GM18909 (cell line): ENCODE data around the gene B9D1.

Experiments
- ATAC-seq: cut with Tn5 transposase; IDR thresholded peaks from one replicate; pipeline ENCODE4 v1.9.1; 2021; ENCODE audit warnings: mild to moderate bottlenecking; ENCODE audit not compliant: unreplicated experiment, poor library complexity

Gene B9D1

DNA sequence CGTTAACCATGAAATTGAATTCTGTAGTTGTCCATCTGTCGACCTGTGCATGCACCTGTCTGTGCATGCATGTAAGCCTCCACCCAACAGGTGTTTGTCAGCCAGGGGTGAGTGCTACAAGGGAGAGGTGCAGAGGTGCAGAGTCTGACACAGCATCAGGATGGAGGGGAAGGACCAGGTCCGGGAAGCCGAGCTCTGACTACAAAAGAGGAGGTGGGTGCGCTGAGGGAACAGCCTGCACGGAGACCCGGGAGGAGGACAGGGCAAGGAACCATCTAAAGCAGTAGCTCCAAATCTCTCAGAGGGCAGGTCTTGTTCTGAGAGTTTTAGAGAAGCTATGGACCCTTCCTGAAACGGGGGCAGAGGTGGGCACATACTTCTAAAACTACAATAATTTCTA, 54.1 kb downstream of the B9D1 start:
- ATAC-seq: no peak

DNA sequence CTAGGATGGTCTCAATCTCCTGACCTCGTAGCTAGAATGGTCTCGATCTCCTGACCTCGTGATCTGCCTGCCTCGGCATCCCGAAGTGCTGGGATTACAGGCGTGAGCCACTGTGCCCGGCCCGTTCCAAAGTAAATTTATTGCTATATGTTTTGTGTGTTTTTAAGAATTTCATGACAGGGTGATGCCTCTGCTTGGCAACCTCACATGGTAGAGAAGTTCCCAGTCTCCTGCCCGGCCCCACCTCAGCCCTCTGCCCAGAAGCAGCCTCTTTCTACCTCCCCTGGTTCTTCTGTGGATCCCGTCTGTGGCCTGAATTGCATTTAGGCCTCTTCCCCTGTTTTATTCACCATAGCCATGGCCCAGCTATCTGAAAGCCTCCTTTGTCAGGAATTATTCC, 55.0 kb downstream of the B9D1 start:
- no peak for ATAC-seq

DNA sequence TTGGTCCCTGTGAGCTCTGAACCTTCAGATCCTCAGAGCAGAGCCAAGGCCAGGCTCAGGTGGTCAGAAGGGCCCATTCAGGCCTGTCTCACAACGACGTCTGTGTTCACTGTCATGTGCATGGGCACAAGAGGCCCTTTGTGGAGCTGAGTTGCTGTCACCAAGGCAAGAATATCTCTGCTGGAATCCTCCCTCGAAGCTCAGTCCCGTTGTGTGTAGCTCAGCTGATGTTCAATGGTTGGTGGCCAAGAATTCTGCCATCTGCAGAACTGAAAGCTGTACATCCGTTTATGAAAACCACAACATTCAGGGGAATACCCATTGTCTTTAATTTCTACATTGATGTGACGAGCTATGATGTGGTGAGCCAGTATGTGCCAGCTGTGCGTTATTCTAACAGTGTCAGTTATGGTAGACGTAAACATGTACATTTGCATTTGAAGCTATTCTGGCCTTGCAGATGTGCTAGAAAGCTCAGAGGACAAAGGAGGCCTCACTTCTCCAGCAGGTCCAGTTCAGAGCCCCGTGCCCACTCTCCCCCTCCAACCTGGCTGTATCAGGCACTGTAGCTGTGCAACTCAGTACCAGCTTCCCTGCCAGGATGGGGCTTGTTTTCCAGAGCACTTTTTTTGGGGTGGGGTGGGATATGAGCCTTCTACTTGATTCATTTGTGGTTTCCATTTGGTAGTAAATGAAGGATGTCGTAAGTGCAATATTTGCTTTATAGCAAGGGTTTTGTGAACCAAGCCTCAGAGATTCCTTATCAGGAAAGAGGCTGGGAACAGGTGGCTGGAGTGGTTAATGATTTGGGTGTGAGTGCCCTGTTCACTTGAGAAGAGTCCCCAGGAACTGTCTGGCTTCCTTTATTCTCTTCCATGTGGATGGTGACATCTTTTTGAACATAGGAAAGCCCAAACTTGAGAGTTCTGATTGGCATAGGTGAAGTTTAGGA, 56.1 kb downstream of the B9D1 start:
- ATAC-seq: peak; percentile 94

DNA sequence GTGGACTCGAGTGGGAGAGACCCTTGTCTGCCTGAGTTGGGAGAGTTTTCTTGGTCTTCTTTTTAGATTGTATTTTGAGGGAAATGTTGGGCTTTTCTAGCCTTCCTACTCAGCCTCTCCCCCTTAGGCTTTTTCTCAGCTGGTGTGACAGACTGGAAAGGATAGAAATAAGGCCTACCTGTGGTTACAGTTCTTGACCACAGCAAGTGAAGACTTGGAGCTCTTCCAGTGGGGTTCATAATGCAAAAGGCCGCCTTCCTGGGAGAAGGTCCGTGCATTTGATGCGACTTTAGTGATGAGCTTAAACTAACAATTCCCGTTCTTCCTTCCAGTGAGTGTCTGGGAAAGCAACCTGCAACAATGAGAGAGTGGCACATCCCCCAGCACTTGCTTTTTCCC, 56.8 kb downstream of the B9D1 start:
- no peak for ATAC-seq

DNA sequence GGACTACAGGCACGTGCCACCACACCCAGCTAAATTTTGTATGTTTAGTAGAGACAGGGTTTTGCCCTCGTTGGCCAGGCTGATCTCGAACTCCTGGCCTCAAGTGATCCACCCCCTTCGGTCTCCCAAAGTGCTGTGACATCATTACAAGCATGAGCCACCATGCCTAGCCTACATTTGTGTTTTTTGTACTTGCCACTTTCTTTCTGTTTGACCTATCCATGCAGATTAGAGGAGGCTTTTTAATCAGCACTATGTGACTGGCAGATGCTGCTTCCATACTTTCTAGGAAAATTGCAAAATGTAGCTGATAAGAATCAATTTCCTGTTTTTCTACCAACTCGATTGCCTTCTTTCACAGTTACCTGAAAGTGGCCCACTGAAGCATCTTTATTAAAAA, 57.3 kb downstream of the B9D1 start:
- ATAC-seq: no peak

DNA sequence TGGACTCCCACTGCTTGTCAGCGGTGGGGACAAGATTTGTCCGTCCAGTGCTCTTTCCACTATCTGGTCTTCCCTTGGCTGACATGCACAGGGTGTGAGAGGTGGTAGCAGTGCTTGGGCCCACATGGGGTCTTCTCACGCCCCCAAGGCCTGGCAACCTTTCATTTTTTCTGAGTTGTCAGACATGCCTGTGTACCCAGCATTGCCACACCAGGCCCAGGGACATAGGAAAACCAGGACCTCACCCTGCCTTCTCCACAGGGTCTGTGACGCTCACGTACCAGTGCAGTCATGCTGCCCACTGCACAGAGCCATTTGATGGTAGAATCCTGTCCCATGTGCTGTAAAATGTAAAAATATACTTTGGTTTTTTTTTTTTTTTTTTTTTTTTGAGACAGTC, 57.8 kb downstream of the B9D1 start:
- no peak for ATAC-seq

DNA sequence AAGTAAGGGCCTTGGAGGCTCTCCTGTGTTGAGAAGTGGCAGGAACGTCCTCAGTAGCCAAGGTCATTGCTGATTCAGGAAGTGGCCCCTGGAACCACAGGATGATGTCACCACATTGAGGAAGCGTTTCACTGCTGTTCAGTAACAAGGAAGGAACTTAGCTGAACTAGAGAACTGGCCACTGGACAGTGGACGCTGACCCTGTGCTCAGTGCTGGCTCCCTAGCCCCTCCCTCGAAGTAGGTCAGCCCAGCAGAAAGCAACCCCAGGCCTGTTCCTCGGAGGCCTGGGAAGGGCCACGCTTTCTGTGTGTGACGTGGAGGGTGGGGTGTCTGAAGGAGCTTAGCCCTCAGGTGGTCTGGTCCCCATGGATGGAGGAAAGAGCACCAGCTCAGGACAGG, 58.3 kb downstream of the B9D1 start:
- ATAC-seq: no peak

DNA sequence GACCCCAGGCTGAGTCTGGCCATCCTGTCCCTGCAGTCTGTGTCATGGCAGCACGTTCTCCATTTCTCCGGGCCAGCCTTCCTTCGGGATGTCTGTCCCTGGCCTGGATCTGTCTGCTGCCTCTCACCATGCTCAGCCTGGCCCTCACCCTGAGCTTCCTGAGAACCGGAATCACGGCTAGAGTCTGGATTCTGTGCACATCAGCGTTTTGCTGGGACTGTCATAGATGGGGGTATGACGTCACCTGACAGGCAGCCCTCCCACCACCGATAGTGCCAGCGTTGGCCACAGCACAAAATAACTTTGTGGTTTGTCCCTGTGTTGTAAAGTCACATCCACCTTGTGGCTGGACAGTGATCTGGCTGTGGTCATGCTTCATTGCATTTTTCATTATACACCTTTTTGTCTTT, 59.2 kb downstream of the B9D1 start:
- no peak for ATAC-seq

DNA sequence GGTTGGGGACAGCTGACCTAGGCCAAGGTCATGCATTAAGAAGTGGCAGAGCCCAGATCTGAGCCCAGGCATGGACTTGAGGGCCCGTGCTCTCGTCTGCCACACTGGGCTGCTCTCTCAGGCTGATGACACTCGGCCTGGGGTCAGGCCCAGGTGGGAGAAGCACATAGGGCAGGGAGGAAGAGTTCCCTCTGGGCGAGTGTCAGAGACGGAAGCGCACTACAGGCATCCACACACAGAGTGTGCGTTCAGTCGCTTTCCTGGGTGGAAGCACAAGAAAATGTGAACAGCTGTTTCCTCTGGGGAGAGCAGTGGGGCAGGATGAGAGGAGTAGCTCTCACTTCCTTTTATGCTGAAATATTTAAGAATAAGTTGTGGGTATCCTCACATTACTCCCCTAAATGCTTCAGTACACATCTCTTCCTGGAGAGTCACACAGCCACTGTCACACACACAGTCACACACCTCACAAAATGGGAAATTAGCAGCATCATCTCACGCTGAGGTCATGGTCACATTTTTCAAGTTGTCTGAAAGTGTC, 59.7 kb downstream of the B9D1 start:
- ATAC-seq: no peak

DNA sequence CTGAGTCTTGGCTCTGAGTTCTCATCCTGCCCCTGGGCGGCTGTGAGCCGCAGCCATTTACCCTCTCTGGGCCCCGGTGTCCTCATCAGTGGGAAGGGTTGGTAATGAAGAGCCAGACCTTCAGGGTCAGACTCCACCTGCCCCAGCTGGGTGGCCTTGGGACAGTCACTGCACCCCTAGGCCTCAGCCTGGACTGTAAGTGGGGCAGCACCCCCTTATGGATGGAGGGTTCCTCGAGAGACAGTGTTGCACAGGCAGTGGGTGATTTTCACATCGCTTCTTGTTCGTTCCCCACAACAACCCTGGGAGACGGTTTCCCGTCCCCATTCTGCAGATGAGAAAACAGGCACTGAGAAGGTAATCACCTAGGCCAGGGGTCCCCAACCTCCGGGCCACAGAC, 60.5 kb downstream of the B9D1 start:
- no peak for ATAC-seq

DNA sequence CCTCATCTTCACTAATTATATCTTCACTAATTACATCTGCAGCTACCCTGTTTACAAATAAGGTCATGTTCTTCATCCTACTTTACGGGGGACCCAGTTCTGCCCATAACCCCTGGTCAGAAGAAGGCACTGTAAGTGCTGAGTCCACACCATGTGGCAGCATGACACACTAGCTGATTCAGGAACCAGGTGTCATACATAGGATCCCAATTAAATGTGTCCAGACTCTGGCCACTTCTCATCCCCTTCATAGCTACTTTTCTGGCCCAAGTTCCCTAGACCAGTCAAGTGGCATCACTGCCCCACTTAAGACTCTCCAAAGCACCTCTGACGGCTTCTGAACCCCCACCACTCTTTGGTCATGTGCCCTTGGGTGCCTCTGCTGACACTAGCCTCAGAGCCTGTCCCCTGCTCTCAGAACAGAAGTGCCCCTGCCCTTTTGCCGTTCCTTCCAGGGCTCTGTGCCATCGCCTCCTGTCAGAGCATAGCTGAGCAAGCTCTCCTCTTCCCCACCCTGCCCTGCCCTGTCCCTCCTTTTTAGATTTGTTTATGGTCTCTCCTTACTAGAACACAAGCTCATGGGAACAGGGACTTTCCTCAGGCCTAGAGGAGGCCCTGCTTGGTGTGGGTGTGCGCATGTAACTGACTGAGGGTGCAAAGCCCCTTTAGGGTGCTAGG, 61.1 kb downstream of the B9D1 start:
- no peak for ATAC-seq

DNA sequence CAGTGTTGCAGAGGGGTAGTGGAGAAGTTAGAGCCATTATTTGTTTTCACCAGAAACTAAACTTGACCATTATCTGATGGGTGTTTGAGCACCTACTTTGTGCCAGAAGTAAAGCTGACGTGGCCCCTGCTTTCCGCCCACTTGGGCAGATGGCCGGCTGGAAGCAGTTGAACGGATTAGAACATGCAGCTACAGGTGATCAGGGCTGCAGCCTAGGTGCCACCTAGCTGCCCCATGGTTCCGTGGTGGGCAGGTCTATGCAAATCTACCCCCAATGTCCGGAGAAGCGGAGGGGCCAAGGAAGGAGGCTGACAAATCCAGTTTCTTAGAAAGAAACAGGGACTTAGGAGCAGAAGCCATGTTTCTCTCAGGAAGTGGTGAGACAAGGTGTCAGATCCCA, 62.7 kb downstream of the B9D1 start:
- no peak for ATAC-seq

DNA sequence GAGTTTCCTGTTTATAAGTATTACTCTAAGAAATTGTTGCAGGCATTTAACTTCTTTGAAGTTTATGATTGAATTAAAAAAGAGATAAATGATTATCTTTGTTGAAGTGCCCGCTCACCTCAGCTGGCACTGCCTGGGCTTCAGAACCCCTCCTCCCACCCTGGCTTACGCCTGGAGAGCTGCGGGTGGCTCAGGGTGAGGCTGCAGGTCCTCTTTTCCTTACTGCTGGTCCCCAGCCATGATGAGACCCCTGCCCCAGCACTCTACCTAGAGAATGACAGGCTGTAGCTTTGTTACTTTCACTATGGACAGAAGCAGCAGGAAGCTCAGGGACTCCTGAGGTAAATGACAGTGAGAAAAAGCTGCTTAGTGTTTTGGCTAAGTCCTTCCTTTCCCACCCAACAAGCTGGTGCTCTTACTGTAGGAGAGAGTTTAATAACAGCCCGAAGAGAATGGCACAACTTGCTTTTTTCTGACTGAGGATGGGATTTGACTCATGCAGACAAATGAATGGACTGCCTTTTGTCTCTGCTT, 63.2 kb downstream of the B9D1 start:
- no peak for ATAC-seq

DNA sequence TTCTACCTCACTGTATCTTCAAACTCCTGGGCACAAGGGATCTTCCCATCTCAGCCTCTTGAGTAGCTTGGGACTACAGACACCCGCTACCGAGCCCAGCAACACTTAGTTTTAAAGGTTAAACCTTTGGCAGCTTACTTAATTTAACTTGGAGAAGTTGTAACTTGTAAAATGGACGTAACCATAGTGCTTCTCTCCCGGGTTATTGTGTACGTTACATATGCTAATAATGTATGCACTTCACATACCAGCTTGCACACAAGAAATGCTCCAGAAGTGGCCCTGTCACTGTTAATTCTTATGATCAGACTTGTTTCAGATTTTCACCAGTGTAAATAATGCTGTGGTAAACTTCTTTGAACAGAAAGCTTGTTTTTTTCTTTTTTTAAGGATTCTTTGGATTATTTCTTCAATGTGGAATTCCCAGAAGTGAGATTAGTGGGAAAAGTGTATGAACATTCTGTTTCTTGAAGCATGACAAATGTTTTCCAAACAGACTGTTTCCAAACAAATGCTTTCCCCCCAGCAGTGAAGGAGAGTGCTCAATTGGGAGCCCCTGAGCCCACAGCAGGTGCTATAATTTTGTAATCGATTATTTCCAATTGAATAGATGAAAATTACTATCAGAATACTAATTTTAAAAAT, 63.8 kb downstream of the B9D1 start:
- ATAC-seq: no peak

DNA sequence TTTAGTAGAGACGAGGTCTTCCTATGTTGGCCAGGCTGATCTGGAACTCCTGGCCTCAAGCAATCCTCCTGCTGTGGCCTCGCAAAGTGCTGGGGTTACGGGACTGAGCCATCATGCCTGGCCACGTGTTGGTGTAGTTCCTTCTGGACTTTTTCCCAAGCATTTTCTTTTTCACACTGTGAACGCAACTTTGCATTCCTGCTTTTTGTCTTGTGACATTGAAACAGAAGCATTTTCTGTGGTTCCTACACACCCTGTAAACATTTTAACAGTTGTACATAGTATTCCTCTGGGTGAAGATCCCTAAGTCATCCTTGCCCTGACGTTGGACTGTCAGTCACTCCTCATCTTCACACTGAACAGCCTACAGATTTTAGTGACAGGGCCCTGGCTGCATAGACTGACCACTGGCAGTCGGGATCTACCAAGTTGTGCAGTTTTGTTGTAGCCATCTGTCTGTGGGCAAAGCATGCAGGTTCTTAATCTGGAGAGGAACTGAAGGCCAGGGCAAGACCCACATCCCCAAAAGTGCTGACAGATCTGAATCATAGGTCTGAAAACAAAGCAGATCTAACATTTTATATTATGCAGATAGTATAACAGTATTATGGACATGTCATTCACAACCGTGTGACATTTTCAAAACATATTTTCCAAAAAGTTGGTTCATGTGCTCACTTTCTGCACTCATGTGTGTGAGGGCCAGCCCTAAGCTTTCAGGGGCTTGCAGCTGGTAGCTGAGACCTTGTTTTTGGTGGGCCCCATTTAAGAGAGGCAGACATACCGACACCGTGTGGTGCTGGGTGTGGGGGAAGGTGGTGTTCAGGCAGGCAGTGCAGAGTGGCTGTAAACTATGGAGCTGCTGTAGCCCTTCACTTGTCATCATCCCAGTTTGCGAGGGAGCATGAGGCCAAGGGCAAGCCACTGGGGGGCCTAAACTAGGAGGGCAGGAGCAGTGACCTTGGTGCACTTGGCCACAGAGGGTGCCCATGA, 65.4 kb downstream of the B9D1 start:
- no peak for ATAC-seq

DNA sequence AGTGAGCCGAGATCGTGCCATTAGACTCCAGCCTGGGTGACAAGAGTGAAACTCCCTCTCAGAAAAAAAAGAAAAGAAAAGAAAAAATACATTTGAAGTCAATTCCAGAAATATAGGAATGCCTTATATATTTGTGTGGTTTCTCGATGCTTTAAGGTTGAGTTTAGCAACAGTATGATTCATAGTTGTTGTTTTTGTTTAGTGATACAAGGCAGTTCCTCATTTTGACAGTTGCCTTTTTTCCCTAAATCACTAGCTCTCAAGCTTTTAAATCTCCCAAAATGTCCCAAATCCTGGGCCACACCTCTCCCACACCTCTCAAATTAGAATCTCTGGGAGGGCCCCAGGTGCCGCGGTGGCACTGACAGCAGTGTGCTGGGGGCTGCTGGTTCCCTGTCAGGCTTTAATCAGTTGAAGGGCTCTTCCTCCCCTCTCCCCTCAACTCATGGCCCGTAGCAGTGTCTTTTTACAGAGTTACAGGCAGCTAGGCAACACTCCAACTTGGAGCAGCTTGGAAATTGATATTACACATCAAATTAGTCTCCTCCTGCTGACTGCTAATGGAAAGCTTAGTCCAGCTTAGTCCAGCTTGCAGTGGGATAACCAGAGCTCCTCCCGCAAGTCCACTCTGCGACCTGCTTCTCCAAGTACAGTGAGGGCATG, 66.9 kb downstream of the B9D1 start:
- ATAC-seq: no peak

DNA sequence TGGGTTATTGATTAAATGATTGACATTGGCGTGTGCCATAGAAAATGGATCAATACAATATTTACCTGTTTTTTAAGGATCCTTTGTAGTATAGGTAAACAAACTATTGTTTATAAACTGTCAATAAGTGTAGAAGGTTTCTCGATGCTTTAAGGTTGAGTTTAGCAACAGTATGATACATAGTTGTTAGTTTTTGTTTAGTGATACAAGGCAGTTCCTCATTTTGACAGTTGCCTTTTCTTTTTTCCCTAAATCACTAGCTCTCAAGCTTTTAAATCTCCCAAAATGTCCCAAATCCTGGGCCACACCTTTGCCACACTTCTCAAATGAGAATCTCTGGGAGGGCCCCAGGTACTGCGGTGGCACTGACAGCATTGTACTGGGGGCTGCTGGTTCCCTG, 68.1 kb downstream of the B9D1 start:
- no peak for ATAC-seq
